Heart left ventricle (tissue), 16 donors: ENCODE results near the gene CTNNA1. TPM values are rescaled to one million over a fixed set of nuclear protein-coding genes. Genes with fewer than 3 reads are reported as not detected.
A peak's percentile ranks its signal among the peaks of the same experiment; 100 is the strongest.

ENCODE experiments used
- ATAC-seq, 4 donors: fragments of 200-7000 bp; cut with Tn5 transposase; one replicate each; pipeline ENCODE4 v1.9.1; 2020 to 2022; ENCODE audit warnings: moderate library complexity in 4 of 4, mild to moderate bottlenecking in 3 of 4, moderate number of reproducible peaks in 1 of 4
- DNase-seq, 5 donors: peaks; one replicate each; pipeline ENCODE4 v3.0.0-alpha.2; 2020
- H3K27ac ChIP-seq, 12 donors: fragments of 200-600 bp; sonication (generic) in 4 of 12; one replicate each; pipeline versions ENCODE4 v1.5.0 to v1.8.0; 2016 to 2022; ENCODE audit warnings: mild to moderate bottlenecking in 2 of 12
- H3K27me3 ChIP-seq, 9 donors: fragments of 200-600 bp; sonication (generic) in 2 of 9; one replicate each; pipeline versions ENCODE4 v1.5.1 to v1.8.0; 2016 to 2022; ENCODE audit warnings: mild to moderate bottlenecking in 3 of 9
- H3K36me3 ChIP-seq, 9 donors: fragments of 200-600 bp; sonication (generic) in 2 of 9; one replicate each; pipeline versions ENCODE4 v1.5.0 to v1.8.0; 2018 to 2022; ENCODE audit warnings: mild to moderate bottlenecking in 2 of 9
- H3K4me1 ChIP-seq, 12 donors: fragments of 200-600 bp; sonication (generic) in 4 of 12; one replicate each; pipeline versions ENCODE4 v1.5.0 to v1.8.0; 2016 to 2022; ENCODE audit warnings: mild to moderate bottlenecking in 3 of 12
- H3K4me3 ChIP-seq, 12 donors: fragments of 200-600 bp; sonication (generic) in 4 of 12; one replicate each; pipeline versions ENCODE4 v1.5.0 to v1.8.0; 2017 to 2022; ENCODE audit warnings: mild to moderate bottlenecking in 9 of 12, moderate library complexity in 4 of 12
- H3K9me3 ChIP-seq, 12 donors: fragments of 200-600 bp; sonication (generic) in 4 of 12; one replicate each; pipeline versions ENCODE4 v1.5.0 to v1.8.0; 2016 to 2022; ENCODE audit warnings: mild to moderate bottlenecking in 1 of 12
- POLR2A ChIP-seq, 2 donors: fragments of 450-650 bp; IDR thresholded peaks; one replicate each; pipeline ENCODE4 v1.6.1; 2017; ENCODE audit warnings: antibody characterized with exemption in 2 of 2, mild to moderate bottlenecking in 2 of 2, moderate library complexity in 2 of 2
- WGBS, 4 donors: extraction: QIAGEN DNeasy Blood & Tissue Kit in 2 of 4; methylation state at CpG; one replicate each; pipeline versions ENCODE4 v1.1.5 to v1.1.7; 2013 to 2018; 5-methylcytosine and 5-hydroxymethylcytosine counted together
- intact Hi-C, 10 donors: fragments of 100-400 bp; cut with DNase I; formaldehyde crosslinking; loops; one replicate each; pipeline versions ENCODE4 v1.11.1 to v1.14.2; 2022
- polyA plus RNA-seq, 2 donors: library from polyadenylated mRNA; stranded (reverse); fragments of 200-250 nt; gene quantifications; one replicate each; pipeline ENCODE4 v1.2.3, GENCODE V29; 2013
- total RNA-seq, 9 donors: library from RNA; depleted of rRNA in 2 of 9; stranded (reverse); fragments of >200 nt in 2 of 9; fragmentation: NEBNext Ultra II Directional in 3 of 9; extraction: Animal tissue kit (Norgen Biotek cat#: 25700) in 3 of 9; gene quantifications; one replicate each; pipeline versions ENCODE4 v1.1.0 to v1.2.4, GENCODE V29; 2016 to 2023
- TF ChIP-seq, protein P1 (sequence below), 12 donors: fragments of 200-600 bp; sonication (generic) in 4 of 12; IDR thresholded peaks; one replicate each; pipeline versions ENCODE4 v1.5.0 to v1.8.0; 2018 to 2022; ENCODE audit warnings: antibody characterized with exemption in 12 of 12, mild to moderate bottlenecking in 5 of 12
- donor health status: ischemic (EF 13 %, LVEDD 7.1; RV severe dilation, severe dysfunction).
- donor health status: healthy with polysubstance abuse.
- donor health status: DM: no; HTN: yes; CAD: no.
- donor health status: DM: no; HTN: no; CAD: no.
- donor health status: ischemic (EF 25% LVEDD 6.9; RV normal size, moderate dysfunction).
- donor health status: ischemic (EF 25% LVEDD 5.7; RV mildly dilated, moderate dysfunction).
- donor health status: healthy.
- donor health status: DM: yes; HTN: yes; CAD: no.
- donor health status: ischemic (EF 35%, LVEDD 5.7; RV mildly dilated, moderate dysfunction).
- donor health status: nonischemic (EF 11% LVEDD 7.7; RV severe dilation, severe dysfunction).
- donor health status: DM: yes; HTN: yes; CAD: no.
- donor health status: PGD.
- donor health status: ischemic (EF 29% LVEDD 5.4; RV normal size, mild dysfunction).
- donor health status: nonischemic (EF 23%, LVEDD 6.1; RV moderate dilation, normal function).

CTNNA1 gene
- total and polyA plus RNA-seq, 11 donors: 140 to 460 (median 399) TPM

GRCh38 chr5:138844812-138845513 is 91.7 kb downstream of the CTNNA1 start:
- ATAC-seq (peak in 3 of 4 donors; percentile 76 to 82 (median 79)), DNase-seq (no peak)
- peaks cover 17 to 82% (median 53%) of the 10 kb centered on the region in 12 donors for H3K4me1 ChIP-seq
- H3K9me3 ChIP-seq: no peaks in the 10 kb centered on the region
- H3K27me3 ChIP-seq: no peaks in the 10 kb centered on the region
- no peak for TF ChIP-seq POLR2A (IDR thresholded peaks at IDR 0.05)
- TF ChIP-seq, protein P1, sequence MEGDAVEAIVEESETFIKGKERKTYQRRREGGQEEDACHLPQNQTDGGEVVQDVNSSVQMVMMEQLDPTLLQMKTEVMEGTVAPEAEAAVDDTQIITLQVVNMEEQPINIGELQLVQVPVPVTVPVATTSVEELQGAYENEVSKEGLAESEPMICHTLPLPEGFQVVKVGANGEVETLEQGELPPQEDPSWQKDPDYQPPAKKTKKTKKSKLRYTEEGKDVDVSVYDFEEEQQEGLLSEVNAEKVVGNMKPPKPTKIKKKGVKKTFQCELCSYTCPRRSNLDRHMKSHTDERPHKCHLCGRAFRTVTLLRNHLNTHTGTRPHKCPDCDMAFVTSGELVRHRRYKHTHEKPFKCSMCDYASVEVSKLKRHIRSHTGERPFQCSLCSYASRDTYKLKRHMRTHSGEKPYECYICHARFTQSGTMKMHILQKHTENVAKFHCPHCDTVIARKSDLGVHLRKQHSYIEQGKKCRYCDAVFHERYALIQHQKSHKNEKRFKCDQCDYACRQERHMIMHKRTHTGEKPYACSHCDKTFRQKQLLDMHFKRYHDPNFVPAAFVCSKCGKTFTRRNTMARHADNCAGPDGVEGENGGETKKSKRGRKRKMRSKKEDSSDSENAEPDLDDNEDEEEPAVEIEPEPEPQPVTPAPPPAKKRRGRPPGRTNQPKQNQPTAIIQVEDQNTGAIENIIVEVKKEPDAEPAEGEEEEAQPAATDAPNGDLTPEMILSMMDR (IDR thresholded peaks at IDR 0.05): no peak
- H3K27ac ChIP-seq: peak overlapping the region in 5 of 12 donors; percentile 0 to 63 (median 8)
- peaks cover 0 to 11% (median 0%) of the 10 kb centered on the region in 9 donors for H3K36me3 ChIP-seq
- H3K4me3 ChIP-seq: no peak overlapping the region
- intact Hi-C loops: no loop called here
- 32 to 52% (median 45%) methylated on average over 6 of the region's 6 CpGs for WGBS, 4 donors

- H3K27me3 ChIP-seq: no peaks in the 10 kb centered on the region
- no peaks in the 10 kb centered on the region for H3K36me3 ChIP-seq
- TF ChIP-seq, protein P1 (IDR thresholded peaks at IDR 0.05): no peak
- no peak for TF ChIP-seq POLR2A (IDR thresholded peaks at IDR 0.05)
- intact Hi-C loops: no loop called here
- H3K27ac ChIP-seq: no peak overlapping the region
- peaks cover 9 to 71% (median 36%) of the 10 kb centered on the region in 12 donors for H3K4me1 ChIP-seq
- no peaks in the 10 kb centered on the region for H3K9me3 ChIP-seq
- WGBS, 4 donors: 11 to 29% (median 21%) methylated on average over 3 of the region's 3 CpGs
- H3K4me3 ChIP-seq: no peak overlapping the region
- DNase-seq (no peak), ATAC-seq (no peak)
Observed at GRCh38 chr5:138849439-138849838, 96.2 kb downstream of the CTNNA1 start.

- no peaks in the 10 kb centered on the region for H3K27me3 ChIP-seq
- ATAC-seq (no peak), DNase-seq (no peak)
- H3K4me3 ChIP-seq: no peak overlapping the region
- H3K27ac ChIP-seq: no peak overlapping the region
- WGBS, 4 donors: 87 to 96% (median 88%) methylated on average over 1 of the region's 1 CpG
- no peaks in the 10 kb centered on the region for H3K36me3 ChIP-seq
- peaks cover 9 to 68% (median 31%) of the 10 kb centered on the region in 12 donors for H3K4me1 ChIP-seq
- intact Hi-C loops: no loop called here
- no peak for TF ChIP-seq POLR2A (IDR thresholded peaks at IDR 0.05)
- TF ChIP-seq, protein P1 (IDR thresholded peaks at IDR 0.05): no peak
- no peaks in the 10 kb centered on the region for H3K9me3 ChIP-seq
Observed at GRCh38 chr5:138849882-138850281, 96.7 kb downstream of the CTNNA1 start.

DNA sequence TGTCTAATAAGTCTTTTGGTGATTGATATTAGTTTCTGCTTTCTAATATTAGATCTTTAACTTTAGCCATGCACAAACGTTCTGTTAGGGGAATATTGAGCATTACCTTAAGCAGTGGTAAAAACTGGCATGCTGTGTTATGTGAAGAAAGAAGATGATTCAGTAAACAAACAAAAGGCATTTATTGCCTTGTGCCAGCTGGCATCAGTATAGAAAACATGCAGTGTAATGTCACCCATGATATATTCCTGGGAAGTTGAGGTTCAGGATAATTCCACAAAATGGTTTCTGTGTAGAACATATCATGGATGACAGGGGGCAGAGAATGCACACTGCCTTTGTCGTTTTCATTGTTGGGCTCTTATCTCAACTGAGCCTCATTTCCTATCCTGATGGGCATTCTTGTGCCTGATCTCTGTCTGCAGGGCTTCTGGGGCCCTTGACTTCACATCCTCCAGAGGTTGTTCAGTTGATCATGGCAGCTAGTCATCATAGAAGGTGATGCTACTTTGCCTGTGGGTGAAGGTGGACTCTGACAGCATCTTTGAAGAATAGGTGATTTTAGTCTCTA is 97.7 kb downstream of the CTNNA1 start:
- H3K27me3 ChIP-seq: no peaks in the 10 kb centered on the region
- DNase-seq (no peak), ATAC-seq (peak in 1 of 4 donors; percentile 16)
- no peak overlapping the region for H3K27ac ChIP-seq
- WGBS, 4 donors: 19 to 39% (median 22%) methylated on average over 2 of the region's 2 CpGs
- intact Hi-C loops: no loop called here
- H3K4me1 ChIP-seq: peaks cover 7 to 63% (median 24%) of the 10 kb centered on the region in 12 donors
- TF ChIP-seq POLR2A (IDR thresholded peaks at IDR 0.05): no peak
- TF ChIP-seq, protein P1 (IDR thresholded peaks at IDR 0.05): no peak
- no peak overlapping the region for H3K4me3 ChIP-seq
- H3K36me3 ChIP-seq: no peaks in the 10 kb centered on the region
- H3K9me3 ChIP-seq: no peaks in the 10 kb centered on the region
